ENCODE measurements around the gene ALX4. TPM values are rescaled to one million over a fixed set of nuclear protein-coding genes. Genes with fewer than 3 reads are reported as not detected.

Gene ALX4
- polyA plus RNA-seq, 1 of the 3 experiments (the other 2 are of a cell fraction): under 0.01 TPM

DNA sequence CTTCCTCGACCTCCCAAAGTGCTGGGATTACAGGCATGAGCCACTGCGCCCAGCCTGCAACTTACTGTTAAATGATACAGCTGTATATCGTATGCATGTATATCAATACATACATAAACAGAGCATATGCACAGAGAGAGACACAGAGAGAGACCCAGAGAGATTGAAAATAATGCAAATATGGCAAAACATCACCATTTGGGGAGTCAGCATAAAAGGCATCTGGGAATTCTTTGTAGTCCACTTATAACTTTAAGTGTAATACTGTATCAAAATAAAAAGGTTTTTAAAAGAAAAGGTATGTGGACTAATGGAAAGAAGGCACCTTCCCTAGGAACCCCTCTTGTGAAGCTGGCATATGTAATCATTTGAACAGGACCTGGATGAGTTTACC lies 21.8 kb downstream of the ALX4 start:
- H3K79me2 ChIP-seq (ENCODE audit: insufficient read depth): no peaks in the 10 kb centered on the region
- H3K9me3 ChIP-seq: no peaks in the 10 kb centered on the region
- no peaks in the 10 kb centered on the region for H3K27me3 ChIP-seq (ENCODE audit: insufficient read depth)
- WGBS (ENCODE audit: low lambda C conversion rate): 84% methylated on average over 3 of the region's 3 CpGs
- ChIA-PET POLR2A (no interaction called here), CTCF (interaction anchor here (0.6 to 9.2 kb wide), 5 partner anchors 19 to 249 kb away, joined by 3 to 148 read pairs (median 6); no protein-coding TSS in a partner anchor)
- H3K4me2 ChIP-seq: no peak overlapping the region
- no peak overlapping the region for H3K9ac ChIP-seq
- DNase-seq: no peak
- H3K4me1 ChIP-seq (ENCODE audit: control insufficient read depth in 1 of 2, insufficient read depth in 2 of 2, low read depth in 1 of 2, low read length in 1 of 2): peaks cover 0 to 6% of the 10 kb centered on the region in 2 experiments; a peak in 2 of 4 replicates
- H3K4me3 ChIP-seq (ENCODE audit: low read depth in 2 of 2, low read length in 1 of 2): no peak overlapping the region
- H4K20me1 ChIP-seq (ENCODE audit: insufficient read depth): no peaks in the 10 kb centered on the region
- no peak overlapping the region for H3K27ac ChIP-seq (ENCODE audit: low read depth in 2 of 2, low read length in 1 of 2)
- no peaks in the 10 kb centered on the region for H3F3A ChIP-seq (replicated peaks; ENCODE audit: insufficient read depth)
- no peaks in the 10 kb centered on the region for H3K36me3 ChIP-seq (replicated peaks in 1 of 2; ENCODE audit: control insufficient read depth in 1 of 2, insufficient read depth in 2 of 2, low read length in 1 of 2)
- no peak overlapping the region for H2AFZ ChIP-seq (ENCODE audit: low read depth)
- TF ChIP-seq, protein P1, sequence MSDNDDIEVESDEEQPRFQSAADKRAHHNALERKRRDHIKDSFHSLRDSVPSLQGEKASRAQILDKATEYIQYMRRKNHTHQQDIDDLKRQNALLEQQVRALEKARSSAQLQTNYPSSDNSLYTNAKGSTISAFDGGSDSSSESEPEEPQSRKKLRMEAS (IDR thresholded peaks at IDR 0.05; ENCODE audit: low read depth): no peak
- TF ChIP-seq TCF12 (IDR thresholded peaks at IDR 0.05) (no peak), SIN3A (IDR thresholded peaks at IDR 0.05; ENCODE audit: borderline replicate concordance, low read depth, low read length) (no peak), FOSL2 (IDR thresholded peaks at IDR 0.05; ENCODE audit: borderline replicate concordance, low read depth) (no peak), GABPA (IDR thresholded peaks at IDR 0.05; ENCODE audit: low read depth) (no peak), TAF1 (IDR thresholded peaks at IDR 0.05; ENCODE audit: borderline replicate concordance, low read depth, low read length) (no peak)
- no peaks in the 10 kb centered on the region for H3K9me2 ChIP-seq

- H3K9ac ChIP-seq: no peak overlapping the region
- no peaks in the 10 kb centered on the region for H3K36me3 ChIP-seq (replicated peaks in 1 of 2; ENCODE audit: control insufficient read depth in 1 of 2, insufficient read depth in 2 of 2, low read length in 1 of 2)
- H3K9me2 ChIP-seq: no peaks in the 10 kb centered on the region
- no peak overlapping the region for H3K27ac ChIP-seq (ENCODE audit: low read depth in 2 of 2, low read length in 1 of 2)
- H3K4me2 ChIP-seq: no peak overlapping the region
- H2AFZ ChIP-seq (ENCODE audit: low read depth): no peak overlapping the region
- H3F3A ChIP-seq (replicated peaks; ENCODE audit: insufficient read depth): no peaks in the 10 kb centered on the region
- WGBS (ENCODE audit: low lambda C conversion rate): 72% methylated on average over 6 of the region's 11 CpGs
- no peaks in the 10 kb centered on the region for H3K9me3 ChIP-seq
- no peak for DNase-seq
- no peaks in the 10 kb centered on the region for H3K27me3 ChIP-seq (ENCODE audit: insufficient read depth)
- CTCF ChIA-PET: interaction anchor here (0.6 to 9.2 kb wide), 43 partner anchors 8 to 740 kb away, joined by 3 to 148 read pairs (median 6); partner anchors contain the start of genes ALX4 and EXT2
- no peak overlapping the region for H3K4me3 ChIP-seq (ENCODE audit: low read depth in 2 of 2, low read length in 1 of 2)
- POLR2A ChIA-PET: no interaction called here
- no peaks in the 10 kb centered on the region for H4K20me1 ChIP-seq (ENCODE audit: insufficient read depth)
- peaks cover 0 to 6% of the 10 kb centered on the region in 2 experiments; a peak in 2 of 4 replicates for H3K4me1 ChIP-seq (ENCODE audit: control insufficient read depth in 1 of 2, insufficient read depth in 2 of 2, low read depth in 1 of 2, low read length in 1 of 2)
- no peaks in the 10 kb centered on the region for H3K79me2 ChIP-seq (ENCODE audit: insufficient read depth)
- TF ChIP-seq USF1 (IDR thresholded peaks at IDR 0.05; ENCODE audit: borderline replicate concordance, low read depth) (no peak), RFX5 (IDR thresholded peaks at IDR 0.05; ENCODE audit: low read length) (no peak), POLR2AphosphoS5 (IDR thresholded peaks at IDR 0.05; ENCODE audit: low read depth, low read length) (no peak), JUND (IDR thresholded peaks at IDR 0.05) (no peak), ZBTB33 (IDR thresholded peaks at IDR 0.05; ENCODE audit: borderline replicate concordance, low read depth) (no peak), CTCF (IDR thresholded peaks at IDR 0.05) (no peak), NFIC (IDR thresholded peaks at IDR 0.05; ENCODE audit: borderline replicate concordance) (no peak), TAF1 (IDR thresholded peaks at IDR 0.05; ENCODE audit: borderline replicate concordance, low read depth, low read length) (no peak), TCF12 (IDR thresholded peaks at IDR 0.05) (no peak), EP300 (IDR thresholded peaks at IDR 0.05; ENCODE audit: borderline replicate concordance in 1 of 2, low read depth in 1 of 2, low read length in 1 of 2) (no peak), EZH2phosphoT487 (IDR thresholded peaks at IDR 0.05; ENCODE audit: borderline replicate concordance, low read depth) (no peak), GATA2 (CRISPR knock-in tag; IDR thresholded peaks at IDR 0.05) (no peak), IRF3 (IDR thresholded peaks at IDR 0.05; ENCODE audit: low read depth, low read length) (no peak), FOXJ3 (CRISPR knock-in tag; IDR thresholded peaks at IDR 0.05) (no peak), SIN3A (IDR thresholded peaks at IDR 0.05; ENCODE audit: borderline replicate concordance, low read depth, low read length) (no peak)
- TF ChIP-seq, protein P2, sequence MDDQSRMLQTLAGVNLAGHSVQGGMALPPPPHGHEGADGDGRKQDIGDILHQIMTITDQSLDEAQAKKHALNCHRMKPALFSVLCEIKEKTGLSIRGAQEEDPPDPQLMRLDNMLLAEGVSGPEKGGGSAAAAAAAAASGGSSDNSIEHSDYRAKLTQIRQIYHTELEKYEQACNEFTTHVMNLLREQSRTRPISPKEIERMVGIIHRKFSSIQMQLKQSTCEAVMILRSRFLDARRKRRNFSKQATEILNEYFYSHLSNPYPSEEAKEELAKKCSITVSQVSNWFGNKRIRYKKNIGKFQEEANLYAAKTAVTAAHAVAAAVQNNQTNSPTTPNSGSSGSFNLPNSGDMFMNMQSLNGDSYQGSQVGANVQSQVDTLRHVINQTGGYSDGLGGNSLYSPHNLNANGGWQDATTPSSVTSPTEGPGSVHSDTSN (IDR thresholded peaks at IDR 0.05): no peak
- TF ChIP-seq, protein P1 (IDR thresholded peaks at IDR 0.05; ENCODE audit: low read depth): no peak
Observed at GRCh38 chr11:44286911-44287310, 23.0 kb downstream of the ALX4 start.

Measured in SK-N-SH (cell line).